Subcutaneous adipose tissue (tissue), 4 donors: ENCODE measurements around the gene NCR2. TPM values are rescaled to one million over a fixed set of nuclear protein-coding genes. Genes with fewer than 3 reads are reported as not detected.

Source experiments
- CTCF ChIP-seq: fragments of 450-650 bp; IDR thresholded peaks from one replicate; pipeline ENCODE4 v1.5.1; 2016; ENCODE audit warnings: low read depth, mild to moderate bottlenecking, control low read depth, antibody characterized with exemption, moderate library complexity
- total RNA-seq, 4 donors: library from RNA; depleted of rRNA; stranded (reverse); fragments of >200 nt; gene quantifications; one replicate each; pipeline ENCODE4 v1.1.0, GENCODE V29; 2016

The NCR2 gene
- total RNA-seq, 4 donors from 2014 or later: not detected

GRCh38 chr6:41352396-41352795, 17.0 kb downstream of the NCR2 start:
- no peak for TF ChIP-seq CTCF

GRCh38 chr6:41352907-41353306, 17.5 kb downstream of the NCR2 start:
- no peak for TF ChIP-seq CTCF

- TF ChIP-seq CTCF: no peak
These were observed 17.9 kb downstream of the NCR2 start for GRCh38 chr6:41353333-41353732.

- TF ChIP-seq CTCF: no peak
These were observed 20.5 kb downstream of the NCR2 start for GRCh38 chr6:41355952-41356351.

- TF ChIP-seq CTCF: no peak
These were observed 21.4 kb downstream of the NCR2 start for GRCh38 chr6:41356825-41357224.

- no peak for TF ChIP-seq CTCF
These were observed 23.1 kb downstream of the NCR2 start for GRCh38 chr6:41358503-41358902.

- no peak for TF ChIP-seq CTCF
These were observed 24.4 kb downstream of the NCR2 start for GRCh38 chr6:41359617-41360313.
